ENCODE results near the gene ZNF277. TPM values are rescaled to one million over a fixed set of nuclear protein-coding genes. Genes with fewer than 3 reads are reported as not detected.

Gene ZNF277
- polyA plus RNA-seq, 1 donor (not counting 4 experiments of a cell fraction or from before 2014, with no cell fraction given) = 20.2 TPM

GRCh38 chr7:112260911-112261310 is 54.4 kb downstream of the ZNF277 start:
- Histone ChIP-seq H3K9ac (ENCODE audit: control insufficient read depth, extremely low read depth, insufficient read depth, low read length) (no peak overlapping the region), H3K9me1 (ENCODE audit: control insufficient read depth, extremely low read depth, insufficient read depth, low read length) (no peaks in the 10 kb centered on the region), H3K4me3 (ENCODE audit: control insufficient read depth in 2 of 3, extremely low read depth in 1 of 3, insufficient read depth in 2 of 3, low read depth in 1 of 3, low read length in 3 of 3) (no peak overlapping the region), H4K20me1 (ENCODE audit: control insufficient read depth, extremely low read depth, insufficient read depth, low read length) (peaks cover 2% of the 10 kb centered on the region), H3K9me3 (ENCODE audit: control insufficient read depth, low read depth, low read length) (no peaks in the 10 kb centered on the region), H3K79me2 (ENCODE audit: control insufficient read depth, insufficient read depth, low read length) (peaks cover 2% of the 10 kb centered on the region), H3K27me3 (ENCODE audit: control insufficient read depth, extremely low read depth, insufficient read depth, low read length) (no peaks in the 10 kb centered on the region), H3K4me1 (ENCODE audit: control insufficient read depth, extremely low read depth, insufficient read depth, low read length) (no peaks in the 10 kb centered on the region), H3K27ac (ENCODE audit: control insufficient read depth, insufficient read depth, low read length) (no peak overlapping the region), H3K36me3 (ENCODE audit: control insufficient read depth in 2 of 2, extremely low read depth in 1 of 2, insufficient read depth in 2 of 2, low read length in 2 of 2) (no peaks in the 10 kb centered on the region), H2AFZ (ENCODE audit: control insufficient read depth, low read length) (no peak overlapping the region), H3K4me2 (ENCODE audit: control insufficient read depth, extremely low read depth, insufficient read depth, low read depth, low read length) (no peak overlapping the region)
- FAIRE-seq (peak; percentile 17), DNase-seq (ENCODE audit: low read depth, low spot score) (no peak)
- TF ChIP-seq CTCF (optimal IDR thresholded peaks at IDR 0.05 in 1 of 3, IDR thresholded peaks at IDR 0.05 in 1 of 3, conservative IDR thresholded peaks at IDR 0.05 in 1 of 3; ENCODE audit: extremely low read depth in 1 of 3, insufficient read depth in 2 of 3, low read length in 3 of 3) = no peak
- no peak for TF ChIP-seq EZH2 (IDR thresholded peaks at IDR 0.05; ENCODE audit: low read length)
- dilution Hi-C loops (cut with MboI; ENCODE audit: extremely low pct_ligation_motif_present, low sequenced_read_pairs) = no loop called here

- H3K27ac ChIP-seq (ENCODE audit: control insufficient read depth, insufficient read depth, low read length) = no peak overlapping the region
- H3K27me3 ChIP-seq (ENCODE audit: control insufficient read depth, extremely low read depth, insufficient read depth, low read length) = no peaks in the 10 kb centered on the region
- dilution Hi-C loops (cut with MboI; ENCODE audit: extremely low pct_ligation_motif_present, low sequenced_read_pairs) = no loop called here
- H3K4me1 ChIP-seq (ENCODE audit: control insufficient read depth, extremely low read depth, insufficient read depth, low read length) = no peaks in the 10 kb centered on the region
- H3K9ac ChIP-seq (ENCODE audit: control insufficient read depth, extremely low read depth, insufficient read depth, low read length) = no peak overlapping the region
- no peaks in the 10 kb centered on the region for H3K9me3 ChIP-seq (ENCODE audit: control insufficient read depth, low read depth, low read length)
- no peak overlapping the region for H3K4me2 ChIP-seq (ENCODE audit: control insufficient read depth, extremely low read depth, insufficient read depth, low read depth, low read length)
- no peak overlapping the region for H2AFZ ChIP-seq (ENCODE audit: control insufficient read depth, low read length)
- H3K4me3 ChIP-seq (ENCODE audit: control insufficient read depth in 2 of 3, extremely low read depth in 1 of 3, insufficient read depth in 2 of 3, low read depth in 1 of 3, low read length in 3 of 3) = no peak overlapping the region
- FAIRE-seq (no peak), DNase-seq (ENCODE audit: low read depth, low spot score) (no peak)
- TF ChIP-seq EZH2 (IDR thresholded peaks at IDR 0.05; ENCODE audit: low read length) = no peak
- no peak for TF ChIP-seq CTCF (optimal IDR thresholded peaks at IDR 0.05 in 1 of 3, IDR thresholded peaks at IDR 0.05 in 1 of 3, conservative IDR thresholded peaks at IDR 0.05 in 1 of 3; ENCODE audit: extremely low read depth in 1 of 3, insufficient read depth in 2 of 3, low read length in 3 of 3)
- peaks cover 2% of the 10 kb centered on the region for H3K79me2 ChIP-seq (ENCODE audit: control insufficient read depth, insufficient read depth, low read length)
- H3K36me3 ChIP-seq (ENCODE audit: control insufficient read depth in 2 of 2, extremely low read depth in 1 of 2, insufficient read depth in 2 of 2, low read length in 2 of 2) = no peaks in the 10 kb centered on the region
- peaks cover 2% of the 10 kb centered on the region for H4K20me1 ChIP-seq (ENCODE audit: control insufficient read depth, extremely low read depth, insufficient read depth, low read length)
- H3K9me1 ChIP-seq (ENCODE audit: control insufficient read depth, extremely low read depth, insufficient read depth, low read length) = no peaks in the 10 kb centered on the region
These were observed 55.5 kb downstream of the ZNF277 start for GRCh38 chr7:112262036-112262435.
